Smooth muscle cell (in vitro differentiated cells): Measurements from ENCODE around the gene TPRG1L. TPM values are rescaled to one million over a fixed set of nuclear protein-coding genes. Genes with fewer than 3 reads are reported as not detected.

Source experiments
- DNase-seq: peaks from one replicate; lab custom pipeline; 2025; ENCODE audit not compliant: unreplicated experiment; lab: John Stamatoyannopoulos, UW
- H2AFZ ChIP-seq: fragments of 200-600 bp; sonication (generic); 2 replicates; pipeline ENCODE4 v1.6.0; 2016; ENCODE audit warnings: antibody characterized with exemption, low read depth, mild to moderate bottlenecking
- H3F3A ChIP-seq: fragments of 200-600 bp; sonication (generic); 2 replicates; pipeline ENCODE4 v1.6.0; 2017; ENCODE audit warnings: antibody characterized with exemption, low read depth
- H3K27ac ChIP-seq: fragments of 200-600 bp; sonication (generic); 2 replicates; pipeline ENCODE4 v1.5.1; 2016; ENCODE audit warnings: low read depth, mild to moderate bottlenecking
- H3K27me3 ChIP-seq: fragments of 200-600 bp; sonication (generic); 2 replicates; pipeline ENCODE4 v1.6.1; 2016; ENCODE audit warnings: low read depth, mild to moderate bottlenecking
- H3K36me3 ChIP-seq: fragments of 200-600 bp; sonication (generic); 2 replicates; pipeline ENCODE4 v1.5.1; 2016; ENCODE audit warnings: low read depth
- H3K4me1 ChIP-seq: fragments of 200-600 bp; sonication (generic); 2 replicates; pipeline ENCODE4 v1.5.1; 2016; ENCODE audit warnings: low read depth
- H3K4me2 ChIP-seq: fragments of 200-600 bp; sonication (generic); 2 replicates; pipeline ENCODE4 v1.6.0; 2016; ENCODE audit warnings: mild to moderate bottlenecking
- H3K4me3 ChIP-seq: fragments of 200-600 bp; sonication (generic); 2 replicates; pipeline ENCODE4 v1.5.1; 2016; ENCODE audit warnings: mild to moderate bottlenecking
- H3K79me2 ChIP-seq: fragments of 200-600 bp; sonication (generic); 2 replicates; pipeline ENCODE4 v1.6.0; 2016; ENCODE audit warnings: low read depth, mild to moderate bottlenecking
- H3K9ac ChIP-seq: fragments of 200-600 bp; sonication (generic); 2 replicates; pipeline ENCODE4 v1.6.0; 2016; ENCODE audit warnings: low read depth
- H3K9me3 ChIP-seq: fragments of 200-600 bp; sonication (generic); replicated peaks from 2 replicates; pipeline ENCODE4 v1.5.1; 2016; ENCODE audit warnings: low read depth
- H4K20me1 ChIP-seq: fragments of 200-600 bp; sonication (generic); 2 replicates; pipeline ENCODE4 v1.6.0; 2016; ENCODE audit warnings: low read depth
- CTCF ChIP-seq: fragments of 200-600 bp; sonication (generic); IDR thresholded peaks from 2 replicates; pipeline ENCODE4 v1.5.1; 2017; ENCODE audit warnings: borderline replicate concordance, mild to moderate bottlenecking, antibody characterized with exemption; ENCODE audit not compliant: insufficient read depth, poor library complexity, severe bottlenecking
- WGBS: methylation state at CpG from one replicate; pipeline ENCODE4 v1.1.7; 2016; ENCODE audit warnings: low lambda C conversion rate; 5-methylcytosine and 5-hydroxymethylcytosine counted together
- polyA plus RNA-seq: library from polyadenylated mRNA; unstranded; fragments of >200 nt; fragmentation: Nextera tagmentation; extraction: Ambion mirVana; gene quantifications from 2 replicates; pipeline ENCODE4 v1.2.1, GENCODE V29; 2016
- total RNA-seq: library from RNA; depleted of rRNA; stranded (reverse); fragments of >200 nt; gene quantifications from 2 replicates; pipeline ENCODE4 v1.2.3, GENCODE V29; 2014

The TPRG1L gene
- total and polyA plus RNA-seq, 2 experiments from 2014 or later, result 20.7 to 35.0 TPM

- no peaks in the 10 kb centered on the region for H3K36me3 ChIP-seq
- H3K79me2 ChIP-seq, result no peaks in the 10 kb centered on the region
- peaks cover 6% of the 10 kb centered on the region for H3K27me3 ChIP-seq
- H3K27ac ChIP-seq, result no peak overlapping the region
- H3K9ac ChIP-seq, result no peak overlapping the region
- no peaks in the 10 kb centered on the region for H3K4me1 ChIP-seq
- no peak for TF ChIP-seq CTCF
- H3F3A ChIP-seq, result no peaks in the 10 kb centered on the region
- no peak for DNase-seq
- no peaks in the 10 kb centered on the region for H4K20me1 ChIP-seq
- H3K4me2 ChIP-seq, result no peak overlapping the region
- H3K9me3 ChIP-seq, result no peaks in the 10 kb centered on the region
- H2AFZ ChIP-seq, result no peak overlapping the region
- WGBS, result 89% methylated on average over 14 of the region's 14 CpGs
- no peak overlapping the region for H3K4me3 ChIP-seq
Measured at GRCh38 chr1:3664700-3665375, 40.0 kb downstream of the TPRG1L start.

GRCh38 chr1:3668148-3668547 is 43.3 kb downstream of the TPRG1L start:
- TF ChIP-seq CTCF, result no peak
- H3F3A ChIP-seq, result no peaks in the 10 kb centered on the region
- H3K27ac ChIP-seq, result no peak overlapping the region
- no peaks in the 10 kb centered on the region for H3K79me2 ChIP-seq
- H2AFZ ChIP-seq, result no peak overlapping the region
- H4K20me1 ChIP-seq, result no peaks in the 10 kb centered on the region
- no peaks in the 10 kb centered on the region for H3K36me3 ChIP-seq
- H3K9ac ChIP-seq, result no peak overlapping the region
- no peak for DNase-seq
- no peaks in the 10 kb centered on the region for H3K4me1 ChIP-seq
- H3K4me2 ChIP-seq, result no peak overlapping the region
- no peaks in the 10 kb centered on the region for H3K27me3 ChIP-seq
- 88% methylated on average over 8 of the region's 8 CpGs for WGBS
- H3K9me3 ChIP-seq, result no peaks in the 10 kb centered on the region
- H3K4me3 ChIP-seq, result no peak overlapping the region

- H3K27me3 ChIP-seq, result no peaks in the 10 kb centered on the region
- no peaks in the 10 kb centered on the region for H3K36me3 ChIP-seq
- no peak overlapping the region for H3K4me2 ChIP-seq
- WGBS, result 39% methylated on average over 26 of the region's 30 CpGs
- no peak for DNase-seq
- H3K4me3 ChIP-seq, result no peak overlapping the region
- H3F3A ChIP-seq, result no peaks in the 10 kb centered on the region
- no peaks in the 10 kb centered on the region for H3K4me1 ChIP-seq
- no peaks in the 10 kb centered on the region for H3K79me2 ChIP-seq
- H3K9ac ChIP-seq, result no peak overlapping the region
- H3K9me3 ChIP-seq, result no peaks in the 10 kb centered on the region
- TF ChIP-seq CTCF, result no peak
- no peaks in the 10 kb centered on the region for H4K20me1 ChIP-seq
- no peak overlapping the region for H3K27ac ChIP-seq
- no peak overlapping the region for H2AFZ ChIP-seq
Measured at GRCh38 chr1:3668585-3669300, 43.9 kb downstream of the TPRG1L start.

GRCh38 chr1:3669421-3669821 is 44.6 kb downstream of the TPRG1L start:
- Histone ChIP-seq H3K27ac (no peak overlapping the region), H3K27me3 (no peaks in the 10 kb centered on the region), H3K4me1 (no peaks in the 10 kb centered on the region), H3K79me2 (no peaks in the 10 kb centered on the region), H3K4me2 (no peak overlapping the region), H3F3A (no peaks in the 10 kb centered on the region), H3K36me3 (no peaks in the 10 kb centered on the region), H3K4me3 (no peak overlapping the region), H3K9me3 (no peaks in the 10 kb centered on the region), H3K9ac (no peak overlapping the region), H2AFZ (no peak overlapping the region), H4K20me1 (no peaks in the 10 kb centered on the region)
- DNase-seq, result no peak
- 90% methylated on average over 13 of the region's 14 CpGs for WGBS
- TF ChIP-seq CTCF, result no peak
